CD4-positive, alpha-beta T cell (primary cell): ENCODE data around the gene REPS2. TPM values are rescaled to one million over a fixed set of nuclear protein-coding genes. Genes with fewer than 3 reads are reported as not detected.

ENCODE experiments used
- ATAC-seq: fragments of 200-7000 bp; cut with Tn5 transposase; one replicate; pipeline ENCODE4 v1.10.0; 2022; ENCODE audit warnings: mild to moderate bottlenecking; ENCODE audit not compliant: poor library complexity
- CTCF ChIA-PET: fragments of 350-600 bp; sonication (Branson Sonifier 250); formaldehyde crosslinking; loops from one replicate; lab custom pipeline; 2021; ENCODE audit warnings: antibody characterized with exemption, inconsistent platforms; lab: Charles Lee
- POLR2A ChIA-PET: fragments of 350-600 bp; sonication (Branson Sonifier 250); formaldehyde crosslinking; loops from one replicate; lab custom pipeline; 2021; ENCODE audit warnings: antibody characterized with exemption, inconsistent platforms; lab: Charles Lee
- DNase-seq, 14 experiments: peaks; one replicate each; pipeline ENCODE4 v3.0.0-alpha.2; 2013 to 2020; ENCODE audit warnings: mixed read lengths in 2 of 14
- H3K27ac ChIP-seq, 2 donors: one replicate each; pipeline versions ENCODE4 v1.5.1 to v1.7.0; 2013; ENCODE audit warnings: low read length in 2 of 2, low read depth in 1 of 2, mild to moderate bottlenecking in 1 of 2
- H3K27me3 ChIP-seq, 2 experiments: 1 replicate in 1 of 2; 2 replicates in 1 of 2; pipeline versions ENCODE4 v1.6.1 to v1.7.0; 2013; ENCODE audit warnings: low read length in 2 of 2, control low read depth in 1 of 2, mild to moderate bottlenecking in 1 of 2, moderate library complexity in 1 of 2; ENCODE audit not compliant: insufficient read depth in 2 of 2, control insufficient read depth in 1 of 2
- H3K36me3 ChIP-seq: one replicate; pipeline ENCODE4 v1.6.1; 2013; ENCODE audit warnings: low read length, control low read depth; ENCODE audit not compliant: insufficient read depth
- H3K4me1 ChIP-seq: one replicate; pipeline ENCODE4 v1.6.1; 2013; ENCODE audit warnings: low read length, control low read depth; ENCODE audit not compliant: insufficient read depth
- H3K4me3 ChIP-seq: one replicate; pipeline ENCODE4 v1.5.1; 2013; ENCODE audit warnings: mild to moderate bottlenecking, low read length, moderate library complexity
- H3K9me3 ChIP-seq, 2 experiments: 1 replicate in 1 of 2; 2 replicates in 1 of 2; pipeline versions ENCODE4 v1.6.1 to v1.7.0; 2013; ENCODE audit warnings: low read length in 2 of 2, mild to moderate bottlenecking in 2 of 2, control low read depth in 1 of 2, moderate library complexity in 1 of 2; ENCODE audit not compliant: control insufficient read depth in 1 of 2, insufficient read depth in 1 of 2
- H3K27ac Mint-ChIP-seq: one replicate; pipeline ENCODE4 v1.8.0; 2020; ENCODE audit warnings: mixed read lengths
- H3K27me3 Mint-ChIP-seq: one replicate; pipeline ENCODE4 v1.8.0; 2021; ENCODE audit warnings: mixed read lengths
- H3K36me3 Mint-ChIP-seq: one replicate; pipeline ENCODE4 v1.8.0; 2021; ENCODE audit warnings: low read depth, mixed read lengths
- H3K4me1 Mint-ChIP-seq: one replicate; pipeline ENCODE4 v1.8.0; 2021; ENCODE audit warnings: low read depth, mixed read lengths
- H3K4me3 Mint-ChIP-seq: one replicate; pipeline ENCODE4 v1.8.0; 2020; ENCODE audit warnings: mild to moderate bottlenecking, mixed read lengths
- H3K9me3 Mint-ChIP-seq: one replicate; pipeline ENCODE4 v1.8.0; 2020; ENCODE audit warnings: mixed read lengths
- intact Hi-C, 2 experiments: fragments of 100-400 bp; cut with DNase I in 1 of 2; cut with micrococcal nuclease in 1 of 2; formaldehyde crosslinking; loops; one replicate each; pipeline versions ENCODE4 v1.15.1 to v1.9.0; 2023 to 2025; cut with DNase I, micrococcal nuclease
- total RNA-seq, 174 experiments: library from RNA in 2 of 174; stranded (reverse) in 2 of 174; gene quantifications; one replicate each; pipeline ENCODE4 v1.2.3 and lab custom pipeline; 2021 to 2026
- TF ChIP-seq, protein P1 (sequence below): fragments of 200-600 bp; IDR thresholded peaks from one replicate; pipeline ENCODE4 v1.8.0; 2022; ENCODE audit warnings: antibody characterized with exemption, mild to moderate bottlenecking

REPS2 gene
- total RNA-seq, 2 experiments from 2014 or later = 0.53 to 0.60 TPM

DNA sequence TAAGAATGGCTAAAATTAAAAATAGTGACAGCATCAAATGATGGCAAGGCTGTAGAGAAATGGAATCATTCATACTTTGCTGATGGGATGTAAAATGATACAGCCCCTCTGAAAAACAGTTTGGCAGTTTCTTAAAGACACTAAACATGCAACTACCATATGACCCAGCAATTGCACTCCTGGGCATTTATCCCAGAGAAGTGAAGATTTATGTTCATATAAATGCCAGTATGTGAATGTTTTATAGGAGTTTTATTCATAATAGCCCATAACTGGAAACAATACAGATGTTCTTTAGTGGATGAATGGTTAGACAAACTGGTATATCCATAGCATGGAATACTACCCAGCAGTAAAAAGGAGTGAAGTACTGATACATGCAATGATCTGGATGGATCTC is 43.3 kb downstream of the REPS2 start:
- H3K27ac ChIP-seq = no peak overlapping the region
- TF ChIP-seq, protein P1, sequence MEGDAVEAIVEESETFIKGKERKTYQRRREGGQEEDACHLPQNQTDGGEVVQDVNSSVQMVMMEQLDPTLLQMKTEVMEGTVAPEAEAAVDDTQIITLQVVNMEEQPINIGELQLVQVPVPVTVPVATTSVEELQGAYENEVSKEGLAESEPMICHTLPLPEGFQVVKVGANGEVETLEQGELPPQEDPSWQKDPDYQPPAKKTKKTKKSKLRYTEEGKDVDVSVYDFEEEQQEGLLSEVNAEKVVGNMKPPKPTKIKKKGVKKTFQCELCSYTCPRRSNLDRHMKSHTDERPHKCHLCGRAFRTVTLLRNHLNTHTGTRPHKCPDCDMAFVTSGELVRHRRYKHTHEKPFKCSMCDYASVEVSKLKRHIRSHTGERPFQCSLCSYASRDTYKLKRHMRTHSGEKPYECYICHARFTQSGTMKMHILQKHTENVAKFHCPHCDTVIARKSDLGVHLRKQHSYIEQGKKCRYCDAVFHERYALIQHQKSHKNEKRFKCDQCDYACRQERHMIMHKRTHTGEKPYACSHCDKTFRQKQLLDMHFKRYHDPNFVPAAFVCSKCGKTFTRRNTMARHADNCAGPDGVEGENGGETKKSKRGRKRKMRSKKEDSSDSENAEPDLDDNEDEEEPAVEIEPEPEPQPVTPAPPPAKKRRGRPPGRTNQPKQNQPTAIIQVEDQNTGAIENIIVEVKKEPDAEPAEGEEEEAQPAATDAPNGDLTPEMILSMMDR = no peak

DNA sequence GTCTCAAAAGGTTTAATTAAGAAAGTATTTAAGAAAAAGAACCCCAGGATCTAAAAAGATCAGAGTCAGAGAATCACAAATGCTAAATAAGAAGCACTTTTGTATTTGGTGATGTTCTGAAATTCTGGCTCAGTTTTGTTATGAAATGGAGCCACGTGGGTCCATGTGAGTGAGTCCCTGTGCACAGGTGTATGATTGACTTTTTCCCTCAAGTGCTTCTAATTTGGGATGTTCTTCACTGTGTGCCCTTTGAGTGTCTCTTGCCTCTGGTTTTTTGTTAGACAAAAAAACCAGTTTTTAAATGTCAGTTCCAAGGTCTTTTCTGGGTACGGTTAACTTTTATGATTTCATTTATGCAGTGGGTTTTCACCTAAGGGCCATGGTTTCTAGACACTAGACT is 44.4 kb downstream of the REPS2 start:
- no peak for DNase-seq
- H3K27ac ChIP-seq = no peak overlapping the region
- H3K27ac Mint-ChIP-seq = no peak overlapping the region
- CTCF ChIA-PET = no interaction called here
- no peaks in the 10 kb centered on the region for H3K27me3 ChIP-seq
- H3K4me3 Mint-ChIP-seq = no peak overlapping the region
- no peak overlapping the region for H3K4me3 ChIP-seq
- TF ChIP-seq, protein P1 = no peak
- H3K4me1 ChIP-seq = no peaks in the 10 kb centered on the region
- no peaks in the 10 kb centered on the region for H3K9me3 ChIP-seq
- H3K27me3 Mint-ChIP-seq = no peaks in the 10 kb centered on the region
- no peaks in the 10 kb centered on the region for H3K36me3 ChIP-seq
- POLR2A ChIA-PET = no interaction called here
- H3K4me1 Mint-ChIP-seq = no peaks in the 10 kb centered on the region
- ATAC-seq = no peak
- no peaks in the 10 kb centered on the region for H3K36me3 Mint-ChIP-seq
- no peaks in the 10 kb centered on the region for H3K9me3 Mint-ChIP-seq
- intact Hi-C loops = no loop called here

More for the DNA sequence above, 43.3 kb downstream of the REPS2 start:
- H3K36me3 ChIP-seq = no peaks in the 10 kb centered on the region
- ATAC-seq (no peak), DNase-seq (no peak)
- no peaks in the 10 kb centered on the region for H3K36me3 Mint-ChIP-seq
- H3K9me3 Mint-ChIP-seq = no peaks in the 10 kb centered on the region
- no peak overlapping the region for H3K27ac Mint-ChIP-seq
- CTCF ChIA-PET = no interaction called here
- no peaks in the 10 kb centered on the region for H3K4me1 Mint-ChIP-seq
- H3K4me3 ChIP-seq = no peak overlapping the region
- H3K9me3 ChIP-seq = no peaks in the 10 kb centered on the region
- POLR2A ChIA-PET = no interaction called here
- intact Hi-C loops = no loop called here
- H3K4me3 Mint-ChIP-seq = no peak overlapping the region
- no peaks in the 10 kb centered on the region for H3K27me3 ChIP-seq
- no peaks in the 10 kb centered on the region for H3K27me3 Mint-ChIP-seq
- H3K4me1 ChIP-seq = no peaks in the 10 kb centered on the region

DNA sequence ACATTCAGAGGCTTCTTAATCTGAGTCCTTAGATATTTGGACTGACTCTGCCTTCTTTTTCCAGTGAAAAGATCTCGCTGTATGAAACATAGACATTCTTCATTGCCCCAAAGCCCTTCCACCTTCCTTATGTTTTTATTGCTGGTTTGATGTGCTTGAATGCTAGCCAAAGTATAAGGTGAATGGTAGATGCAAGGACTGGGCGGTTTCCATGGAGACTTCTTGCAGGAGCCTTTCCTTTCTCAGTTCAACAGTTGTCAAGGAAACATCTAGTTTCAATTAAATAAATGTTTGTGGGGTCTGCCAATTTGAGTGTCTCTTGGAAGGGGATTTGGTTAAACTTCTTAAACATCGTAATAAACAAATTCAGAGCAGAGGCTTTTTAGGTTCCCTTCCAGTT is 46.0 kb downstream of the REPS2 start:
- ATAC-seq (no peak), DNase-seq (no peak)
- H3K36me3 Mint-ChIP-seq = no peaks in the 10 kb centered on the region
- H3K27me3 ChIP-seq = no peaks in the 10 kb centered on the region
- H3K9me3 Mint-ChIP-seq = no peaks in the 10 kb centered on the region
- no peaks in the 10 kb centered on the region for H3K36me3 ChIP-seq
- no peak overlapping the region for H3K27ac Mint-ChIP-seq
- TF ChIP-seq, protein P1 = no peak
- H3K4me1 Mint-ChIP-seq = no peaks in the 10 kb centered on the region
- intact Hi-C loops = no loop called here
- no peaks in the 10 kb centered on the region for H3K9me3 ChIP-seq
- no peaks in the 10 kb centered on the region for H3K4me1 ChIP-seq
- no peak overlapping the region for H3K27ac ChIP-seq
- no peak overlapping the region for H3K4me3 ChIP-seq
- H3K4me3 Mint-ChIP-seq = no peak overlapping the region
- ChIA-PET CTCF (no interaction called here), POLR2A (no interaction called here)
- H3K27me3 Mint-ChIP-seq = no peaks in the 10 kb centered on the region
